Spinal cord (tissue), 4 donors: ENCODE data around the gene PCDHGA8. TPM values are rescaled to one million over a fixed set of nuclear protein-coding genes. Genes with fewer than 3 reads are reported as not detected.

Experiments used
- polyA plus RNA-seq, 2 donors: library from polyadenylated mRNA; unstranded; fragments of 120-200 nt; gene quantifications; one replicate each; pipeline ENCODE4 v1.2.1, GENCODE V29; 2013; ENCODE audit not compliant: insufficient read length in 2 of 2
- total RNA-seq, 2 donors: library from RNA; depleted of rRNA in 1 of 2; stranded (reverse); fragments of 120-200 nt in 1 of 2; fragments of >200 nt in 1 of 2; gene quantifications; one replicate each; pipeline versions ENCODE4 v1.2.3 to v1.2.4, GENCODE V29; 2013 to 2014

Gene PCDHGA8
- total and polyA plus RNA-seq, 4 donors, result 1.9 to 5.6 (median 3.4) TPM

Other genes starting within 250 kb of the PCDHGA8 start
Only the 30 nearest of the 37 such genes appear.
- 1 to 10 TPM; 2.9 to 3.5 TPM for gene PCDHB9, start 205.5 kb upstream of the PCDHGA8 start, total RNA-seq
- 1 to 10 TPM; 7.0 to 8.5 TPM for gene PCDHB9, start 205.5 kb upstream of the PCDHGA8 start, polyA plus RNA-seq
- 1 to 10 TPM; 5.9 to 9.3 TPM for gene PCDHB10, start 200.3 kb upstream of the PCDHGA8 start, total RNA-seq
- gene PCDHB10, start 200.3 kb upstream of the PCDHGA8 start, polyA plus RNA-seq, result 10 to 100 TPM; 11.6 to 15.8 TPM
- 1 to 10 TPM; 7.6 to 9.7 TPM for gene PCDHB11, start 193.0 kb upstream of the PCDHGA8 start, total RNA-seq
- 1 to 10 TPM; 3.8 to 3.9 TPM for gene PCDHB11, start 193.0 kb upstream of the PCDHGA8 start, polyA plus RNA-seq
- gene PCDHB12, start 183.9 kb upstream of the PCDHGA8 start, total RNA-seq, result 10 to 100 TPM in 1 of 2 donors, 1 to 10 TPM in 1; 5.3 to 10.7 TPM
- gene PCDHB12, start 183.9 kb upstream of the PCDHGA8 start, polyA plus RNA-seq, result 1 to 10 TPM; 3.3 to 4.9 TPM
- gene PCDHB13, start 178.7 kb upstream of the PCDHGA8 start, total RNA-seq, result 1 to 10 TPM; 4.5 to 8.7 TPM
- gene PCDHB13, start 178.7 kb upstream of the PCDHGA8 start, polyA plus RNA-seq, result 1 to 10 TPM; 3.8 to 5.0 TPM
- 10 to 100 TPM; 10.4 to 11.9 TPM for gene PCDHB14, start 169.3 kb upstream of the PCDHGA8 start, total RNA-seq
- gene PCDHB14, start 169.3 kb upstream of the PCDHGA8 start, polyA plus RNA-seq, result 10 to 100 TPM; 15.4 to 17.4 TPM
- gene PCDHB15, start 147.2 kb upstream of the PCDHGA8 start, total RNA-seq, result 10 to 100 TPM; 10.4 to 15.2 TPM
- gene PCDHB15, start 147.2 kb upstream of the PCDHGA8 start, polyA plus RNA-seq, result 10 to 100 TPM; 12.3 to 21.1 TPM
- under 1 TPM in 1 of 2 donors, not detected in 1; 0.39 TPM for gene SLC25A2, start 88.6 kb upstream of the PCDHGA8 start, total RNA-seq
- under 1 TPM in 1 of 2 donors, not detected in 1; 0.15 TPM for gene SLC25A2, start 88.6 kb upstream of the PCDHGA8 start, polyA plus RNA-seq
- gene TAF7, start 71.8 kb upstream of the PCDHGA8 start, total RNA-seq, result 100 to 1,000 TPM in 1 of 2 donors, 10 to 100 TPM in 1; 98.2 to 111 TPM
- 100 to 1,000 TPM in 1 of 2 donors, 10 to 100 TPM in 1; 90.1 to 101 TPM for gene TAF7, start 71.8 kb upstream of the PCDHGA8 start, polyA plus RNA-seq
- gene PCDHGA1, start 62.1 kb upstream of the PCDHGA8 start, total RNA-seq, result 1 to 10 TPM; 1.4 to 3.0 TPM
- 1 to 10 TPM; 2.5 to 3.8 TPM for gene PCDHGA1, start 62.1 kb upstream of the PCDHGA8 start, polyA plus RNA-seq
- 10 to 100 TPM in 1 of 2 donors, 1 to 10 TPM in 1; 8.9 to 10.4 TPM for gene PCDHGA2, start 53.9 kb upstream of the PCDHGA8 start, total RNA-seq
- 10 to 100 TPM; 14.0 to 17.7 TPM for gene PCDHGA2, start 53.9 kb upstream of the PCDHGA8 start, polyA plus RNA-seq
- gene PCDHGA3, start 48.8 kb upstream of the PCDHGA8 start, total RNA-seq, result 10 to 100 TPM in 1 of 2 donors, 1 to 10 TPM in 1; 9.2 to 10.5 TPM
- 10 to 100 TPM; 12.3 to 19.2 TPM for gene PCDHGA3, start 48.8 kb upstream of the PCDHGA8 start, polyA plus RNA-seq
- 1 to 10 TPM; 6.4 to 8.6 TPM for gene PCDHGB1, start 42.5 kb upstream of the PCDHGA8 start, total RNA-seq
- gene PCDHGB1, start 42.5 kb upstream of the PCDHGA8 start, polyA plus RNA-seq, result 1 to 10 TPM; 9.8 to 9.9 TPM
- gene PCDHGA4, start 37.6 kb upstream of the PCDHGA8 start, total RNA-seq, result 1 to 10 TPM; 7.5 to 8.2 TPM
- 1 to 10 TPM; 9.5 to 9.9 TPM for gene PCDHGA4, start 37.6 kb upstream of the PCDHGA8 start, polyA plus RNA-seq
- 1 to 10 TPM; 6.3 to 6.7 TPM for gene PCDHGB2, start 32.6 kb upstream of the PCDHGA8 start, total RNA-seq
- gene PCDHGB2, start 32.6 kb upstream of the PCDHGA8 start, polyA plus RNA-seq, result 10 to 100 TPM in 1 of 2 donors, 1 to 10 TPM in 1; 9.0 to 14.0 TPM
- 1 to 10 TPM; 7.9 to 8.8 TPM for gene PCDHGA5, start 28.5 kb upstream of the PCDHGA8 start, total RNA-seq
- gene PCDHGA5, start 28.5 kb upstream of the PCDHGA8 start, polyA plus RNA-seq, result 10 to 100 TPM; 14.0 to 15.5 TPM
- 1 to 10 TPM; 6.0 to 8.3 TPM for gene PCDHGB3, start 22.4 kb upstream of the PCDHGA8 start, total RNA-seq
- 1 to 10 TPM; 7.1 to 8.4 TPM for gene PCDHGB3, start 22.4 kb upstream of the PCDHGA8 start, polyA plus RNA-seq
- gene PCDHGA6, start 18.7 kb upstream of the PCDHGA8 start, total RNA-seq, result 10 to 100 TPM in 1 of 2 donors, 1 to 10 TPM in 1; 8.5 to 12.3 TPM
- gene PCDHGA6, start 18.7 kb upstream of the PCDHGA8 start, polyA plus RNA-seq, result 10 to 100 TPM; 18.4 to 19.2 TPM
- gene PCDHGA7, start 9.9 kb upstream of the PCDHGA8 start, total RNA-seq, result 1 to 10 TPM; 6.1 to 6.6 TPM
- gene PCDHGA7, start 9.9 kb upstream of the PCDHGA8 start, polyA plus RNA-seq, result 1 to 10 TPM; 5.2 to 6.7 TPM
- gene PCDHGB4, start 4.9 kb upstream of the PCDHGA8 start, total RNA-seq, result 10 to 100 TPM; 12.5 to 14.9 TPM
- 10 to 100 TPM; 10.3 to 16.0 TPM for gene PCDHGB4, start 4.9 kb upstream of the PCDHGA8 start, polyA plus RNA-seq
- 10 to 100 TPM; 17.5 to 21.5 TPM for gene PCDHGB5, start 5.3 kb downstream of the PCDHGA8 start, total RNA-seq
- gene PCDHGB5, start 5.3 kb downstream of the PCDHGA8 start, polyA plus RNA-seq, result 10 to 100 TPM; 22.7 to 33.5 TPM
- gene PCDHGA9, start 10.1 kb downstream of the PCDHGA8 start, total RNA-seq, result 10 to 100 TPM; 10.9 TPM
- 10 to 100 TPM; 19.2 to 21.4 TPM for gene PCDHGA9, start 10.1 kb downstream of the PCDHGA8 start, polyA plus RNA-seq
- 10 to 100 TPM in 1 of 2 donors, 1 to 10 TPM in 1; 10.0 to 10.6 TPM for gene PCDHGB6, start 15.4 kb downstream of the PCDHGA8 start, total RNA-seq
- 10 to 100 TPM; 22.0 to 25.7 TPM for gene PCDHGB6, start 15.4 kb downstream of the PCDHGA8 start, polyA plus RNA-seq
- gene PCDHGA10, start 20.4 kb downstream of the PCDHGA8 start, total RNA-seq, result 10 to 100 TPM; 11.1 to 12.4 TPM
- 10 to 100 TPM; 21.1 to 32.4 TPM for gene PCDHGA10, start 20.4 kb downstream of the PCDHGA8 start, polyA plus RNA-seq
- 10 to 100 TPM; 13.7 to 14.3 TPM for gene PCDHGB7, start 25.0 kb downstream of the PCDHGA8 start, total RNA-seq
- 10 to 100 TPM; 35.8 to 47.2 TPM for gene PCDHGB7, start 25.0 kb downstream of the PCDHGA8 start, polyA plus RNA-seq
- 10 to 100 TPM in 1 of 2 donors, 1 to 10 TPM in 1; 8.0 to 15.0 TPM for gene PCDHGA11, start 28.4 kb downstream of the PCDHGA8 start, total RNA-seq
- 10 to 100 TPM; 14.9 to 16.1 TPM for gene PCDHGA11, start 28.4 kb downstream of the PCDHGA8 start, polyA plus RNA-seq
- gene PCDHGA12, start 37.9 kb downstream of the PCDHGA8 start, total RNA-seq, result 10 to 100 TPM in 1 of 2 donors, 1 to 10 TPM in 1; 8.5 to 10.7 TPM
- 1 to 10 TPM; 8.1 to 8.3 TPM for gene PCDHGA12, start 37.9 kb downstream of the PCDHGA8 start, polyA plus RNA-seq
- gene PCDHGC3, start 83.3 kb downstream of the PCDHGA8 start, total RNA-seq, result 100 to 1,000 TPM; 114 to 205 TPM
- gene PCDHGC3, start 83.3 kb downstream of the PCDHGA8 start, polyA plus RNA-seq, result 100 to 1,000 TPM; 603 to 678 TPM
- gene PCDHGC4, start 92.4 kb downstream of the PCDHGA8 start, total RNA-seq, result 10 to 100 TPM; 20.0 to 65.5 TPM
- 10 to 100 TPM; 90.2 to 91.8 TPM for gene PCDHGC4, start 92.4 kb downstream of the PCDHGA8 start, polyA plus RNA-seq
- 1 to 10 TPM; 4.0 to 5.9 TPM for gene PCDHGC5, start 96.4 kb downstream of the PCDHGA8 start, total RNA-seq
- gene PCDHGC5, start 96.4 kb downstream of the PCDHGA8 start, polyA plus RNA-seq, result 1 to 10 TPM; 5.4 to 6.5 TPM